ENCODE results near the gene LCE3B. TPM values are rescaled to one million over a fixed set of nuclear protein-coding genes. Genes with fewer than 3 reads are reported as not detected.

The LCE3B gene
- total RNA-seq, 1 experiment from 2014 or later, result not detected

- Histone ChIP-seq H3K27me3 (replicated peaks; ENCODE audit: insufficient read depth, low read depth, low read length, poor library complexity) (no peaks in the 10 kb centered on the region), H3K9me3 (ENCODE audit: low read depth, low read length, poor library complexity, severe bottlenecking) (peaks cover 8% of the 10 kb centered on the region), H3K4me1 (ENCODE audit: insufficient read depth, low read length, poor library complexity, severe bottlenecking) (no peaks in the 10 kb centered on the region), H3K4me3 (ENCODE audit: low read depth, low read length, poor library complexity, severe bottlenecking) (no peak overlapping the region), H3K36me3 (ENCODE audit: insufficient read depth, low read length, poor library complexity, severe bottlenecking) (no peaks in the 10 kb centered on the region), H3K27ac (ENCODE audit: low read depth, low read length, poor library complexity, severe bottlenecking) (no peak overlapping the region)
- POLR2A ChIA-PET (ENCODE audit: low non-redundant PET), result no interaction called here
- TF ChIP-seq EZH2 (IDR thresholded peaks at IDR 0.05; ENCODE audit: borderline replicate concordance, low read depth, low read length, poor library complexity, severe bottlenecking), result no peak
- peak; percentile 50 for TF ChIP-seq CTCF (conservative IDR thresholded peaks at IDR 0.05; ENCODE audit: low read depth, low read length)
- CTCF ChIA-PET, result interaction anchor here (0.6 kb wide), 1 partner anchor 48 kb away, joined by 3 read pairs; no protein-coding TSS in a partner anchor
- peak; percentile 17 for DNase-seq (ENCODE audit: low spot score)
- no TSS peak for BruUV-seq (replicated peaks)
- intact Hi-C loops (cut with micrococcal nuclease; ENCODE audit: unreplicated experiment), result loop anchor here (10.0 kb wide), 1 partner anchor 61 kb away; the partner anchor contains the start of gene LCE2B
Measured at GRCh38 chr1:152623203-152623844, 9.7 kb downstream of the LCE3B start.

- H3K9me3 ChIP-seq (ENCODE audit: low read depth, low read length, poor library complexity, severe bottlenecking), result no peaks in the 10 kb centered on the region
- no peak for TF ChIP-seq CTCF (conservative IDR thresholded peaks at IDR 0.05; ENCODE audit: low read depth, low read length)
- no peak for TF ChIP-seq EZH2 (IDR thresholded peaks at IDR 0.05; ENCODE audit: borderline replicate concordance, low read depth, low read length, poor library complexity, severe bottlenecking)
- no peak overlapping the region for H3K4me3 ChIP-seq (ENCODE audit: low read depth, low read length, poor library complexity, severe bottlenecking)
Measured at GRCh38 chr1:152626744-152627143, 13.1 kb downstream of the LCE3B start.

GRCh38 chr1:152630596-152630995 lies 17.0 kb downstream of the LCE3B start:
- no peak overlapping the region for H3K4me3 ChIP-seq (ENCODE audit: low read depth, low read length, poor library complexity, severe bottlenecking)
- no peaks in the 10 kb centered on the region for H3K36me3 ChIP-seq (ENCODE audit: insufficient read depth, low read length, poor library complexity, severe bottlenecking)
- H3K27me3 ChIP-seq (replicated peaks; ENCODE audit: insufficient read depth, low read depth, low read length, poor library complexity), result no peaks in the 10 kb centered on the region
- POLR2A ChIA-PET (ENCODE audit: low non-redundant PET), result no interaction called here
- H3K9me3 ChIP-seq (ENCODE audit: low read depth, low read length, poor library complexity, severe bottlenecking), result no peaks in the 10 kb centered on the region
- H3K4me1 ChIP-seq (ENCODE audit: insufficient read depth, low read length, poor library complexity, severe bottlenecking), result no peaks in the 10 kb centered on the region
- no TSS peak for BruUV-seq (replicated peaks)
- intact Hi-C loops (cut with micrococcal nuclease; ENCODE audit: unreplicated experiment), result no loop called here
- TF ChIP-seq CTCF (conservative IDR thresholded peaks at IDR 0.05; ENCODE audit: low read depth, low read length) (no peak), EZH2 (IDR thresholded peaks at IDR 0.05; ENCODE audit: borderline replicate concordance, low read depth, low read length, poor library complexity, severe bottlenecking) (no peak)
- H3K27ac ChIP-seq (ENCODE audit: low read depth, low read length, poor library complexity, severe bottlenecking), result no peak overlapping the region
- no peak for DNase-seq (ENCODE audit: low spot score)
- CTCF ChIA-PET, result no interaction called here

More at GRCh38 chr1:152626744-152627143, 13.1 kb downstream of the LCE3B start:
- ChIA-PET CTCF (no interaction called here), POLR2A (ENCODE audit: low non-redundant PET) (no interaction called here)
- Histone ChIP-seq H3K27me3 (replicated peaks; ENCODE audit: insufficient read depth, low read depth, low read length, poor library complexity) (no peaks in the 10 kb centered on the region), H3K4me1 (ENCODE audit: insufficient read depth, low read length, poor library complexity, severe bottlenecking) (no peaks in the 10 kb centered on the region), H3K27ac (ENCODE audit: low read depth, low read length, poor library complexity, severe bottlenecking) (no peak overlapping the region), H3K36me3 (ENCODE audit: insufficient read depth, low read length, poor library complexity, severe bottlenecking) (no peaks in the 10 kb centered on the region)
- DNase-seq (ENCODE audit: low spot score), result no peak
- no TSS peak for BruUV-seq (replicated peaks)
- intact Hi-C loops (cut with micrococcal nuclease; ENCODE audit: unreplicated experiment), result loop anchor here (10.0 kb wide), 1 partner anchor 58 kb away; the partner anchor contains the start of gene LCE2B

All from A673 (cell line).